ENCODE data around the gene DLGAP3.

The DLGAP3 gene

DNA sequence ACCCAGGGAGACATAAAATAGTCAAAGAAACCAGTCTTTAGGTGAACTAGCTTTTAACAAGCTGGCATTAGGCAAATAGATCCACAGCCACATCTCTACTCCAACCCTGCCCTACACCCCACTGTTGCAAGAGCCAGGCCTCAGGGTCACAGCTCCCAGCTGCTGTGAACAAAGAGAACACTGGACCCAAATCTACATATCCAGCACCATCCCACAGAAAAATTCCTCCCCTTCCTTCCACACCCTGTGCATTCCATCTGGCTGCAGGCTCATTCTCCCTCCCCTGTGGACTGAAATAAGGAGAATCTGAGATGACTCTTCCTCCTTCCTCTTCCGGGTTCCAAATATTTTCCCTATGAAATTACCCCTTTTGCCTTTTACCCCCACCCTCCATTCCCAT lies 23.2 kb downstream of the DLGAP3 start:
- no peak overlapping the region for H3K4me3 ChIP-seq (ENCODE audit: low read depth, low read length)

DNA sequence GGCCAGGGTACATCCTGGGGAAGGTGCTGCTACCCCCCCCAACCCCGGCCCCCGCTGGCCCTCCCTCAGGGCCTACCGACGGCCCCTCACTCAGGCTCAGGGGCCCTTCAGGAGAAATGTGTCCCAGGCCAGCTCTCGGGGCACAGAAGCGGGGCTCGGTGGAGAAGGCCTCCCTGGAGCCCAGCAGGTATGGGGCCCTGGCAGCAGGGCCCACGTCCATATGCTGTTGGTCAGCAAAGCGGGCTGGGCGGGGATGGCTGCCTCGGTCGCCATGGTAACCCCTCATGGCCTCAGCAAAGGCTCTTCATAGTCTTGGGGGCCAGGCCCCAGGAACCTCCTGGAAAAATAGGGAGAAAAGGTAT lies 24.4 kb downstream of the DLGAP3 start:
- H3K4me3 ChIP-seq (ENCODE audit: low read depth, low read length): no peak overlapping the region

DNA sequence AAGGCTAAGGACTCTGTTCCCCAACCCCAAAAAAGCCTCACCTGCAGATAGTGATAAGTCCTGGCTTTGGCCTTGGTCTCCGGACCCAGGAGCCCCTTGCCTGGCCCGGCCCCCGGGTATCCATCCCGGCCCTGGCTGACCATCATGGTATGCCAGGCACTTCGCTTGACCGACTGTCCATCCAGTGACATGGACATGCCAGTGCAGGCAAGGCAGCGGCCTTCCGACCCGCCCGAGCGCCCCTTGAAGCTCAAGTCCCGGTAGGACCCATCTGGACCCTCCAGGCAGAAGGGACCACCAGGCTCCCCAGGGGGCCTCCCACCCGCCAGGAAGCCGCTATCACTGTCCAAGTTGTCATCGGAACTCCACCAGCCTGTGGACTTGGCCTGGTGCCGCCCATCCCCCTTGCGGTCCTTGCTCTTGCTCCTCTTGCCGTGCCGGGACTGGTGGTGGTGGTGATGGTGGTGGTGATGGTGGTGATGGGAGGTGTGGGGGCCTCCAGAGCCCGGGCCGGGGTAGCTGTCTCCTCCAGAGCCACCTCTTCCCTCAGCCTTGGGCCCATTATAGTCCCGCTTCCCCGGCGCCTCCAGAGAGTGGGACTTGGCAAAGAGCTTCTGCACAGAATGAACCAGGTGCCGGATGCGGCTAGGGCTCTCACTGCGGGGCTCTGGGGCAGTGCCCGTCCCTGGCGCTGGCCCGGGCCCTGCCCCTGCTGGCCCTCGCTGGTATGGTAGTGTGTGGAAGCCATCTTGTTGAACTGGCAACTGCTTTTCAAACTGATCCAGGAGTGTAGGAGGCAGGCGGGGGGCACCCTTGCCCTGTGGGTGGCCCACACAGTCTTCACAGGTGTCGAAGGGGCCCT lies 25.0 kb downstream of the DLGAP3 start:
- H3K4me3 ChIP-seq (ENCODE audit: low read depth, low read length): no peak overlapping the region

DNA sequence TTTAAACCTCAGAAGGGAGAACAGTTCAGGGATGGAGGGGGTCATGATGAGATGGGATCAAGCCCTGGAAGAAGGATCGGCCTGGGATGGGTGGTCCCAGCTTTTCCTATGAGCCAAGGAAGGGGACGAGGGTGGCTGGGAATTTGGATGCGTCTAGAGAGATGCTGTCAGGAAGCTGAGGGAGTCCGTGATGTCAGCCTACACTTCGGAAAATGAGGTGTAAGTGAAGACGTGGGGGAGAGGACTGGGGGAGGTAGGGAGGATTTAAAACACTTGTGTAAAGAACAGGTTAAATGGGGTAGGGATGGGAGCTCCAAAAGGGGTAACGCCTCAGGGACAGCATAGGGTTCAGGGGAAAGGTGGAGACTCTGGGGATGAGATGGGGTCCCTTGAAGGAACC lies 27.5 kb downstream of the DLGAP3 start:
- no peak overlapping the region for H3K4me3 ChIP-seq (ENCODE audit: low read depth, low read length)

DNA sequence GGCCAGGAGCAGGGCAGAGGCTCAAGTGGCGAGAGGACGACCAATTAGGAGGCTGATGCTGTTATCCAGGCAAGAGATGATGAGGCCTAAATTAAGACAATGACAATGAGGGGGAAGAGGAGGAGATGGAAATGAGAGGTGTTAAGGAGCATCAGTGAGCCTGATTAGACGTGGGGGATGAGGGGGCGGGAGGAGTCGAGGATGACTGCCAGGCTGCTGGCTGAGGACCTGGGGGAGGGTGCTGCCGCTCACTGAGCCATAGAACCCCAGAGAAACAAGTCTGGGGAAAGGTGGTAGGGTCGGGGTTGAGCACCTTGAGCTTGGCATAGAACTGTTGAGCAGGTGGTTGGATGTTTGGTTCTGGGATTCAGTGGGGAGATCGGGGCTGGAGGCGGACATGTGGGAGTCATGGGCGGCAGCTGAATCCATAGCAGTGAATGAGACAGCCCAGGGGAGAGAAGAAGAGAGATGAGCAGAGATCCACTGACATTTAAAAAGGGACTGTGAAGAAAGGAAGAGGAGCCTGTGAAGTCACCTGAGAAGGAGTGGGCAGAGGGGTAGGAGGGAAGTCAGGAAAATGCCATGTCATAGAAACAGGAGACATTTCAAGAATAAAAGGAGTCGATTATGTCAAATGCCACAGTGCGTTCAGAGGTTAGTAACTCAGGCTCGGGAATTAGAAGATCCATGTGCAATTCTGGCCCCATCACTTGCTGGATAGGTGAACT lies 28.5 kb downstream of the DLGAP3 start:
- H3K4me3 ChIP-seq (ENCODE audit: low read depth, low read length): no peak overlapping the region

DNA sequence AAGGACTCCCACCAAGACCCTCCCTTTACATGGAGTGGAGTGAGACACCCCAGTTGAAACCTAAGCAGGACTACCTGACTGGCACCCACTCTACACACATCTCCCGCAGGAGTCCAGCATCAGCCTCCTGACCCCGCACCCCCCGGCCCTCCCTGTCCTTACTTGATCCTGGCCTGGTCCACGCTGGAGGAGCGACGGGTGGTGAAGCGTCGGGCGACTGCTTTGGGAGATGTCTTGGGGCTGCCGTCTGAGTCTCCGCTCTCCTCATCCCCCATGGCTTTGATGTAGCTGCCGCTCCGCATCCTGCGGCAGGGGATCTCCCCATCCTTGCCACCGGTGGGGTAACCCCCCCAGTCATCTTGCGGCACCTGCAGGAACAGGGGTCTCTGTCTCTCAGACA lies 29.5 kb downstream of the DLGAP3 start:
- H3K4me3 ChIP-seq (ENCODE audit: low read depth, low read length): no peak overlapping the region

DNA sequence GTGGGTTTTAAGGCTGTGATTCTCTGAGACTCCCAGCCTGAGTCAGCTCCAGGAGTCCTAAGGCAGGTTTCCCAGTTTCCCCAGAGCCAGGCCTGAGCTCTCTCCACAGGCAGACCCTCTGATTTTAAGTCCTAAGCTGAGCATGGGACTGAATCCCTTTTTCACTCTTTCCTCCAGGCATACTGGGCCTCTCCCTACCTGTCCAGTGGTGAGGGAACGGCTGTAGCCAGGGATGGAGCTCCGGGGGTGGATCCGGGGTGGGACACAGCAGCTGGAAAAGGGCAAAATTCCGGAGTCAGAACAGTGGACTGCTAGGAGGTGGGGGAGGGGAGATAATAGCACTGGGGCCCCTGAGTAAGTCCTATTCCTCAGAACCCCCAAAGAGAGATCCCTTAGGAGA lies 30.0 kb downstream of the DLGAP3 start:
- H3K4me3 ChIP-seq (ENCODE audit: low read depth, low read length): no peak overlapping the region

DNA sequence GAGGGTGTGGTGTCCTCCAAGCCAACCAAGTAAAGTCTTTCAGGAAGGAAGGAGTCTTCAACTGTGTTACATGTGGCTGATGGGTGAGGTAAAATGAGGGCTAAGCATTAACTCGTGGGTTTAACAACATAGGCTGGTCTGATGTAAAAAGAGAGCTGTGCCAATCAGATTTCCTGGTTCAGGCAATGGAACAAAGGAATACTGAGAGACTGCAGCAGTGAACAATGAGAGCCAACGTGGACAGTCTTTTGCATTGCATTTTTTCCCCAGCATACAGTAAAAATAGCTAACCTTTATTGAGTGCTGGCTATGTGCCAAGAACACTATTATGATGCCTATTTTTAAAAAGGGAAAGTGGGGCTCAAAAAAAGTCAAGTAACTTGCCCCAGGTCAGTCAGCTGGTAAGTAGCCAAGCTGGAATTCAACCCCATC lies 31.1 kb downstream of the DLGAP3 start:
- no peak overlapping the region for H3K4me3 ChIP-seq (ENCODE audit: low read depth, low read length)

DNA sequence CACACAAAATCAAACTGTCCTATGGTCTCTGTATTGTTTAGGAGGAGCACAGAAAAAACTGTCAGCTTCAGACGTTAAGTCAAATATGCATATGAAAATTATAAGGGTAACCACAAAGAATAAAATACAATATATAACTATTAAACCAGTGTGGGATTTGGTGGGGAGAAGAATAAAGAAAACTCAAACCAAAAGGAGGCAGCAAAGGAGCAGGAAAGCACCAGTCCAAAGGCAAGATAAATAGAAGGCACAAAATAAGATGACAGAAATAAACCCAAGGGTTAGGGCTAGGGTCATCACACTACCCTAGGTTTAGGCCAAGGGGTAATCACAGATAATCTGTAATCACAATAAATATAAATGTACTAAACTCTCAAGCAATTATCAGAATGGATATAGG lies 32.8 kb downstream of the DLGAP3 start:
- H3K4me3 ChIP-seq (ENCODE audit: low read depth, low read length): no peak overlapping the region

DNA sequence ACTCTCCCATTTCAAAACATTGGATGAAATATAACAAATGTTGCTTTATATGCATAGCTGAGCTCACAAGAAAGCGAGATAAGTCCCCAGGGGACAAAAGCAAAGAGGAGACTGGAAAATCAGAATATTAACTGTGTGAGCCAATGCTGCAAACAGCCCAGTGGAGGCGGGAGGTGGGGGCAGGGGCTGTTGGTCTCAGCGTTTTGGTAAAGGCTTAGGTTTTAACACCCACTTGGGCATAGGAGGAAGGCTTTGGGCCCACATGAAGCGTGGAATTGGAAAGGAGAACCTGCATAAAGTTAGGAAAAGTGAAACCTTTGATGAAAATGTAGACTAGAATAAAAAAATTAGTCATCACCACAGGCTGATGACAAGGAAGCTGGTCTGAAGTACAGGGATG lies 39.7 kb downstream of the DLGAP3 start:
- H3K4me3 ChIP-seq (ENCODE audit: low read depth, low read length): no peak overlapping the region

DNA sequence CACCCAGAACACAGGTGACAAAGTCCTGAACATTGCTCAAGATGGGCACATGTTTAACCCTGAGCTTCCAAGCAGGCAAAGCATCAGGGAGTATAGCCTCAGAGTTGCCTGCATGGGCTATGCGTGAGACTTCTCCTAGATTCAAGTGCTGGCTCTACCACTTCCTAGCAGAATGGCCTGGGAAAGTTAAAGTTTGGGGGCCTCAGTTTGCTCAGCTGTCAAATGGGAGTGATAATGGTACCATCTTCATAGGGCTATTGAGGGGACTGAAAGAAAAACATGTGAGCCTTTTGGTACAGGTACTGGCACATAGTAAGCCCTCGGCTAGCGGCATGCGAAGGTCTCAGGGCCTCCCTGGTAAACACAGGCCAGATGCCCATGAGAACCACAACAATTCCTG lies 41.9 kb downstream of the DLGAP3 start:
- H3K4me3 ChIP-seq (ENCODE audit: low read depth, low read length): no peak overlapping the region

DNA sequence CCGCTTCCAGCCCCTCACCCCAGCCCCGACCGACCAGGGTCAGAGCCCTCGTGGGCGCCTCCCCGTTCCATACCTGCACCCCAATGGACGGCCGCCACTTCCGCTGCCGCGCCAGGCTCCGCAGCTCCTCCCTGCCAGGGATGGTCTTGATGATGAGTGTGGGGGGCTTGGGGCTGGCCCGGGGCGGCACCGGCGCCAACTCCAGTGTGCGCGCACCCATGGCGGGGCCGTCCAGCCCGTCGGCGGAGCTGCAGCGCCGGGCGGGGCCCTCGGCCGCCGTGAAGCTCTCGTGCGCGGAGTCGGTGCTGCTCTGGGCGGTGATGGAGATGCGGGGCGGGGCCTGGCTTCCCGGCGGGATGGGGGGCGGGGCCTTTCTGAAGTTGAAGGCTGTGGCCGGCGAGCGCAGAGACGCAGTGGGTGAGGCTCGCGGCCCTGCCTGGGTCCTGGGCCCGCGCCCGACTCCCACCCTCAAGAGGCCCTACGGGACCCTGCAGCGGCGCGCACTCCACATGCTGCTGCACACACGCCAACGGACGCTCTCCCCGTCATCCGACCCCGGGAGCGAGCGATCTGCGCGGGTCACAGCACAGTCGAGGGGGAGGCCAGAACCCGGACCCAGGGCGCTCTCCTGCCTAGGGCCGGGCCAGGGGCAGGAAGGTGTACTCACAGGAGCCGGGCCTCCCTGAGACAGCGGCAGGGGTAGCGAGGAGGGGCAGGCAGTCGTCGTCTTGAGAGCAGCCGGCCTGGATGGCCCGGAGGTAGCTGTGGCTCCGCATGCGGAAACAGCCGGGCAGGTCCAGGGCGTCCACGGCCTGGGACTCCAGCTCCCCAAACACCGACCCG lies 43.8 kb downstream of the DLGAP3 start:
- H3K4me3 ChIP-seq (ENCODE audit: low read depth, low read length): peak overlapping the region; percentile 39

DNA sequence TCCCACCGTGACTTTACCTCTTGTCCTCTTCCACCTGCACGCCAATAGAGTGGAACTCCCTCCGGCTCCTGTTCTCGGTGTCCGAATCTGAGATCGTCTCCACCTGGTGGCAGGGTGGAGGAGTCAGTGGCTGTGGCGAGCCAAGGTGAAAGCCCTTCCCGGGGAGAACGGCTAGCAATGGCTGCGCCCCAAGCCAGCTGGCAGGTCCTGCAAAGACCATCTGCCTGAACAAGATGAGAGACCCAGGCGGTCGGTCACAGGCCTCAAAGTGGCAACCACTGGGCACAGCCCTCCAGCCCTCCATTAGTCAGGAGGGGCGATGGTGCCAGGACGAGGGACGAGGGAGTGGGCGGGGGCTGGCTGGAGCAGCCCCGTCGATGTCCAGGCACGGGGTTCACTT lies 44.5 kb downstream of the DLGAP3 start:
- H3K4me3 ChIP-seq (ENCODE audit: low read depth, low read length): peak overlapping the region; percentile 39

DNA sequence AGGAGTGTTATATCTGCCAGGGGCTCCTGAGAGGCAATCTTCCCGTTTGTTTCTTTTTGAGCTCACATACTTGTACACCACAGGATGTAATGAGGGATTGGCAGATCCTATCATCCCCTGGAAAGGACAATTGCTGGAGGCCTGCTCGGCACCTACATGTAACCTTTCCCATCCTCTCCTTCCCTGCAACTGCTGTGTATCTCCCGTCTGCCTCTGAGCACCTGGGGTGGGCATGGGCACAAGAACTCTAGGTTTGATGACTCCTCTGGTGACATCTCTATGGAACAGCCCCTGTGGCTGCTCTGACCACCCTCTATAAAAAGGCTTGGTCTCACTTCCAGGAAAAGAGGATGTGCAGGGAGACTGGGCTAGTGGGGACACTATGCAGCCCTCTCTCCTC lies 44.9 kb downstream of the DLGAP3 start:
- H3K4me3 ChIP-seq (ENCODE audit: low read depth, low read length): peak overlapping the region; percentile 39

DNA sequence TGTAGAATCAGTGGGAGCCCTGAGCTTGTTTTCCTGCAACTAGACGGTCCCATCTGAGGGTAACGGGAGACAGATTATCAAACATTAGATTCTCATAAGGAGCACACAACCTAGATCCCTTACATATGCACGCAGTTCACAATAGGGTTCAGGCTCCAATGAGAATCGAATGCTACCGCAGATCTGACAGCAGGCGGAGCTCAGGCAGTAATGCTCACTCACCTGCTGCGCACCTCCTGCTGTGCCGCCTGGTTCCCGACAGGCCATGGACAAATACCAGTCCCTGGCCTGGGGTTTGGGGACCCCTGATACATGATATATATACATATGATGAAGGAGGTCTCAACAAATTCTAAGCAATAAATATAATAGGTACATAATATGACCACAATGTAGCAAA lies 50.2 kb downstream of the DLGAP3 start:
- H3K4me3 ChIP-seq (ENCODE audit: low read depth, low read length): no peak overlapping the region

DNA sequence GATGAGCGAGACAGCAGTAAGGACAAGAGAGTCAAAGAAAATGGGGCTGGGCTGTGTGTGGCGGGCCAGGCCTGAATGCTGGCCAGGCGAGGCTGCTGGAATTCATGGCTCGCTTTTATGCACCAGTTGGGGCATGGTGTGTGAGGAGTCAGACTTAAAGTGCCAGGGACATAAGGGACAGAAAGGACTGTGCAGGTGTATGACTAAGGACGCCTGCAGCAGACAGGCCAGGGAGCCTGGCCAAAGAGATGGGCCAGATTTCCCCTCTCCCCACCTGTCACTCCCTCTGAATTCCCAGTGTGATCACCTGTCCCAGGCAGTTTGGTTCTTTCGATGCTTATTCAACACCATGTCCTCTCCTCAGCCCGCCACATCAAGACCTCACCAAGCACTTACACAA lies 53.0 kb downstream of the DLGAP3 start:
- no peak overlapping the region for H3K4me3 ChIP-seq (ENCODE audit: low read depth, low read length)

DNA sequence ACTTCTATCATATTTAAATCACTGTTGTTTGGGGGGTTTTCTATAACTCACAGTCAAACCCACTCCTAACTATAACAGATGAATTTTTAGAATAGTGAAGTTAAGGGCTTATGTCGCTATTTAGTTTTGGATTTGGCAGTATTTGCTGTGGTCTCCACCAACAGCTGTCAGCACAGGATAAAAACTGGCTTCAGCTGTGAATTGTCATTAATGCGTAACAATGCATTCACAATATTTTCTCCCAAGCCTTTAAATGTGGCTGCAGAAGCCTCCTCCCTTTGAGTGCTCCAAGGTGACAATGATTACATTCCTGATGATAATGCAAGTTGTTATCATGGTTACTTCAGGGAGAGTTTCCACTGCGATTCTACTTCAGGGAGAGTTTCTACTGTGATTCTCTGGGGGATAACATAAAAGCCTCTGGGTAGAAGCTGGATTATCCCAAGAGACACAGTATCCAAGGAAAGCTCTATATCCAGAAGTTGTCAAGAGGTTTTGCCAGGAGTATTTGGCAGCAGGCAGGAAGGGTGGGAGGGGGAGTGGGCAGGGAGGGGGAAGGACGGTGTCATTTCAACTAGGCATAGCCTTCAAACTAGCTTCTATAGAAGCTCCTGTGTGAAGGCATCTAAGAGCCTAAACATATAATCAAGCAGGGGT lies 55.0 kb downstream of the DLGAP3 start:
- no peak overlapping the region for H3K4me3 ChIP-seq (ENCODE audit: low read depth, low read length)

DNA sequence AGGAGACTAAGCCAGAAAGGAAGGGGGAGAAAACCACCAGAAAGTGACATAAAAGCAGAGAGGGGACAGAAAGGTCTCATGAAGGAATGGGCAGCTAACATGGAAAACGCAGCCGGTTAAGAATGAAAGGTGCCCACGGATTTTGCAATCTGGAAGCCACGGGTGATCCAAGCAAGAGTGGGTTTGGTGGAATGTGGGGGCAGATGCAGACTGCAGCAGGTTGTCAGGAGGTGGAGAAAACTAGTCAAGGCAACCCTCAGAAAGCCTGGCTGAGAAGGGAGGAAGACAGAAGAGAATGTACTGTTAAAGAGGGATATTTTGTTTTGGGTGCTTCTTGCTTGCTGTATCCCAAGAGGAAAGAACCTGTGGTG lies 57.3 kb downstream of the DLGAP3 start:
- no peak overlapping the region for H3K4me3 ChIP-seq (ENCODE audit: low read depth, low read length)

DNA sequence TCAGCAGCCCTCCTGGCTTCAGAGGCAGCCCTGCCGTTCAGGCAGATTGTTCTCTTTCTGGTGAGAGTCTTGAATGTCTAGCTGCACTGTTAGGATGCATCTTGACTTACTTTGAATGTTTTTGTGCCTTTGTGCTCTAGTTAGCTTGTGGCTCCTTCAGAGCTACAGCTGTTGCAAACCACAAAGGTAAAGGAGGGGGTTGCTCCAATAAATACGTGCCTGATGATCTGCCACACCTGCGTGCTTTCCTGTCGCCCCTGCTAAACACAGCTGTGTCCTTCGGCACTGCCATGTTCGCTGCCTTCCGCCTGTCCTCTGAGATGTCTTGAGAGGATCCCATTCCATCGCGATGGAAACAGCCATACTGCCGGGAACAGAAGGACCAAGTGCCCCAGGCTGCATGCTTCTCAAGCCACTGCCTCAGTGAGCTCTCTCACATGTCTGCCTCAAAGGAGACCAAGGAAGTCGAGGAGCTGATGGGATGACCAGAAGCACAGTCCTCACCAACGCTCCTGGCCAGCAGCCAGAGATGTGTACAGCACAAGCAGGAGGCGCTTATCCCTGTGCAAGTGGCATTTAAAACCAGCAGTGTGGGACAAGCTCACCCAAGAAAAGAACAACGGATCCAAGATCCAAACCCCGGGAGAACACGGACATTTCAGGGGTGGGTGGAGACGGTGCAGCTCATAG lies 57.9 kb downstream of the DLGAP3 start:
- H3K4me3 ChIP-seq (ENCODE audit: low read depth, low read length): no peak overlapping the region

DNA sequence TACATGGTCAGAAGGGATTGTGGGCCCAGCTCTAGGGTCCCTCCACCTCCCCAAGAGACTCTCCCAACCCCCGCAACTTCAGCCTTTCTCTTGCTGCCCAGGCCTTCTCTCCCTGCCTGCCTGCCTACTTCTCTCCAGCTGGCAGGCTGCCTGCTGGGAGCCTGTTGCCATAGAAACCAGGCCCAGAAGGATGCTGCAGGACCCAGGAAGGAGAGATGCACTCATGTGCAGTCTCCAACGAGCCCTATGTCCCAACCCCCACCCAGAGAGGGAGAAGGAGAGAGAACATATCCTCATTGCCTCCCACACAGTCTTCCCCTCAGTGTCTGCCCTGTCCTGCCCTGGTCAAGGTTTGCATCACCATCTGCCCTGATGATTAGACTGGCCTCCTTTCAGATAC lies 59.1 kb downstream of the DLGAP3 start:
- H3K4me3 ChIP-seq (ENCODE audit: low read depth, low read length): no peak overlapping the region

DNA sequence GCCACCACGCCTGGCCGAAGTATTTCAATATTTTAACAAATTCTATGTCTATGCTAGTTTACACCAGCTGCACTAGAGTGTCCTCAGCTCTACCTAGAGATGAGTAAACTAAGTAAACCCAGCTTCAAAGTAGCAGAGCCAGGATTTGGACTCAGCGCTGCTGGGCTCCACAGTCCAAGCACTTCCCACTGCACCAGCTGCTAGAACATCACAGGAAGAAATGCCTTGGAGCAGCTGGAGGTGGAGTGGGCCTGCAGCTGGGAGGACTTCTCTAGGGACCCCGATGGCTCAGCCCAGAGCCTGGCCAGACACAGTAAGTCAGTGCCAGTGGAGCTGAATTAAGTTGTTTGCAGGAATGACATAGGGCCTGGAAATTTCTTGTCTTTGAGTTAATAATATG lies 59.7 kb downstream of the DLGAP3 start:
- H3K4me3 ChIP-seq (ENCODE audit: low read depth, low read length): no peak overlapping the region

All from iPS-11a (cell line).